GM21515 (cell line): Measurements from ENCODE around the gene C13orf46.

Source experiments
- ATAC-seq: cut with Tn5 transposase; IDR thresholded peaks from one replicate; pipeline ENCODE4 v1.9.1; 2021; ENCODE audit not compliant: unreplicated experiment

The C13orf46 gene

GRCh38 chr13:114010401-114011101 lies 36.7 kb upstream of the C13orf46 start:
- no peak for ATAC-seq

GRCh38 chr13:114009590-114010400 lies 35.9 kb upstream of the C13orf46 start:
- no peak for ATAC-seq

- ATAC-seq = no peak
Measured at GRCh38 chr13:114008964-114009589, 35.2 kb upstream of the C13orf46 start.

- ATAC-seq = no peak
Measured at GRCh38 chr13:114007566-114007965, 33.7 kb upstream of the C13orf46 start.

GRCh38 chr13:114005206-114005724 lies 31.4 kb upstream of the C13orf46 start:
- ATAC-seq = no peak

- ATAC-seq = no peak
Measured at GRCh38 chr13:114004420-114005205, 30.7 kb upstream of the C13orf46 start.

GRCh38 chr13:114002771-114003321 lies 29.0 kb upstream of the C13orf46 start:
- no peak for ATAC-seq

GRCh38 chr13:114002009-114002544 lies 28.2 kb upstream of the C13orf46 start:
- no peak for ATAC-seq

GRCh38 chr13:114001331-114002008 lies 27.6 kb upstream of the C13orf46 start:
- no peak for ATAC-seq

- ATAC-seq = no peak
Measured at GRCh38 chr13:114000151-114001040, 26.5 kb upstream of the C13orf46 start.

- ATAC-seq = no peak
Measured at GRCh38 chr13:113999618-113999910, 25.7 kb upstream of the C13orf46 start.

GRCh38 chr13:113998781-113999617 lies 25.1 kb upstream of the C13orf46 start:
- no peak for ATAC-seq

- ATAC-seq = no peak
Measured at GRCh38 chr13:113997845-113998751, 24.2 kb upstream of the C13orf46 start.

GRCh38 chr13:113996912-113997745 lies 23.3 kb upstream of the C13orf46 start:
- no peak for ATAC-seq

GRCh38 chr13:113996081-113996911 lies 22.4 kb upstream of the C13orf46 start:
- no peak for ATAC-seq
